ENCODE data around the gene FAHD1.

The FAHD1 gene

GRCh38 chr16:1817716-1818115 lies 9.3 kb upstream of the FAHD1 start:
- no peak for DNase-seq

GRCh38 chr16:1818204-1818872 lies 8.7 kb upstream of the FAHD1 start:
- DNase-seq, result no peak

- no peak for DNase-seq
Measured at GRCh38 chr16:1818873-1819525, 8.0 kb upstream of the FAHD1 start.

GRCh38 chr16:1819611-1820010 lies 7.4 kb upstream of the FAHD1 start:
- DNase-seq, result no peak

GRCh38 chr16:1820096-1820945 lies 6.7 kb upstream of the FAHD1 start:
- no peak for DNase-seq

- no peak for DNase-seq
Measured at GRCh38 chr16:1820946-1821290, 6.1 kb upstream of the FAHD1 start.

- no peak for DNase-seq
Measured at GRCh38 chr16:1821861-1822611, 5.0 kb upstream of the FAHD1 start.

- DNase-seq, result no peak
Measured at GRCh38 chr16:1822801-1823200, 4.2 kb upstream of the FAHD1 start.

GRCh38 chr16:1823821-1824220 lies 3.2 kb upstream of the FAHD1 start:
- DNase-seq, result no peak

GRCh38 chr16:1825381-1825863 lies 1.6 kb upstream of the FAHD1 start:
- DNase-seq, result no peak

- DNase-seq, result no peak
Measured at GRCh38 chr16:1825864-1826690, 929 bp upstream of the FAHD1 start.

GRCh38 chr16:1828645-1829410 lies 1.8 kb downstream of the FAHD1 start:
- DNase-seq, result no peak

GRCh38 chr16:1830213-1830612 lies 3.2 kb downstream of the FAHD1 start:
- DNase-seq, result no peak

GRCh38 chr16:1831186-1832075 lies 4.4 kb downstream of the FAHD1 start:
- DNase-seq, result no peak

GRCh38 chr16:1832838-1833454 lies 5.9 kb downstream of the FAHD1 start:
- no peak for DNase-seq

- DNase-seq, result no peak
Measured at GRCh38 chr16:1834096-1834495, 7.1 kb downstream of the FAHD1 start.

- no peak for DNase-seq
Measured at GRCh38 chr16:1839554-1839953, 12.5 kb downstream of the FAHD1 start.

- no peak for DNase-seq
Measured at GRCh38 chr16:1845985-1846384, 19.0 kb downstream of the FAHD1 start.

- DNase-seq, result no peak
Measured at GRCh38 chr16:1846416-1846815, 19.4 kb downstream of the FAHD1 start.

- DNase-seq, result no peak
Measured at GRCh38 chr16:1850981-1851380, 24.0 kb downstream of the FAHD1 start.

All from femur (tissue), 1 donor.